Gastrocnemius medialis (tissue), 4 donors: ENCODE results near the gene MTARC2.

ENCODE experiments used
- POLR2A ChIP-seq, 2 donors: fragments of 450-650 bp; IDR thresholded peaks; one replicate each; pipeline ENCODE4 v1.6.1; 2017; ENCODE audit warnings: antibody characterized with exemption in 2 of 2, mild to moderate bottlenecking in 2 of 2, moderate library complexity in 2 of 2
- TF ChIP-seq, protein P1 (sequence below), 5 experiments: fragments of 450-650 bp in 3 of 5; fragments of 200-600 bp in 2 of 5; sonication (generic) in 2 of 5; IDR thresholded peaks in 4 of 5; conservative IDR thresholded peaks in 1 of 5; 1 replicate in 4 of 5; 2 replicates in 1 of 5; pipeline ENCODE4 v1.5.1; 2016 to 2019; ENCODE audit warnings: antibody characterized with exemption in 5 of 5, mild to moderate bottlenecking in 3 of 5, moderate library complexity in 3 of 5

DNA sequence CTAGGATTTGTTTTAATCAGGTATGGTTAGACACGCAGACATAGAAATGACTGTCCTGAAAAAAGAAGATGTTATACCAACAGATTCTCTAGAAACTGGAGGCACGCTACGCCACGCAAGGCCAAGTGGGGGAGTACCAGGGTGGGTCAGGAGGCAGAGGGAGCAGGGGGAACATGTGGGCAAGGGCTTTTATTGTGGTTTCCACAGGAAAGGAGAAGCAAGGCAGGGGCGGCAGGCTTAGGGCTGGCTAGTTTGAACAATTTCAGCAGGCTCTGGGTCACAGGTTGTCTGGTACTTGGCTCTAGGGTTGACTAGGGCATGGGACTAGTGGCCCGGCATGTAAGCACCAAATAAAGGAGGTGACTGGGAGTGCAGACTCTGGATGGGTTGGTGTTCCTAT lies 7.2 kb downstream of the MTARC2 start:
- TF ChIP-seq, protein P1, sequence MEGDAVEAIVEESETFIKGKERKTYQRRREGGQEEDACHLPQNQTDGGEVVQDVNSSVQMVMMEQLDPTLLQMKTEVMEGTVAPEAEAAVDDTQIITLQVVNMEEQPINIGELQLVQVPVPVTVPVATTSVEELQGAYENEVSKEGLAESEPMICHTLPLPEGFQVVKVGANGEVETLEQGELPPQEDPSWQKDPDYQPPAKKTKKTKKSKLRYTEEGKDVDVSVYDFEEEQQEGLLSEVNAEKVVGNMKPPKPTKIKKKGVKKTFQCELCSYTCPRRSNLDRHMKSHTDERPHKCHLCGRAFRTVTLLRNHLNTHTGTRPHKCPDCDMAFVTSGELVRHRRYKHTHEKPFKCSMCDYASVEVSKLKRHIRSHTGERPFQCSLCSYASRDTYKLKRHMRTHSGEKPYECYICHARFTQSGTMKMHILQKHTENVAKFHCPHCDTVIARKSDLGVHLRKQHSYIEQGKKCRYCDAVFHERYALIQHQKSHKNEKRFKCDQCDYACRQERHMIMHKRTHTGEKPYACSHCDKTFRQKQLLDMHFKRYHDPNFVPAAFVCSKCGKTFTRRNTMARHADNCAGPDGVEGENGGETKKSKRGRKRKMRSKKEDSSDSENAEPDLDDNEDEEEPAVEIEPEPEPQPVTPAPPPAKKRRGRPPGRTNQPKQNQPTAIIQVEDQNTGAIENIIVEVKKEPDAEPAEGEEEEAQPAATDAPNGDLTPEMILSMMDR (IDR thresholded peaks at IDR 0.05 in 4 of 5, conservative IDR thresholded peaks at IDR 0.05 in 1 of 5) = no peak
- no peak for TF ChIP-seq POLR2A (IDR thresholded peaks at IDR 0.05)
